HG03103 (cell line): ENCODE measurements around the gene TCF12.

Source experiments
- ATAC-seq: cut with Tn5 transposase; IDR thresholded peaks from one replicate; pipeline ENCODE4 v1.9.1; 2021; ENCODE audit warnings: low read depth; ENCODE audit not compliant: unreplicated experiment

The TCF12 gene

DNA sequence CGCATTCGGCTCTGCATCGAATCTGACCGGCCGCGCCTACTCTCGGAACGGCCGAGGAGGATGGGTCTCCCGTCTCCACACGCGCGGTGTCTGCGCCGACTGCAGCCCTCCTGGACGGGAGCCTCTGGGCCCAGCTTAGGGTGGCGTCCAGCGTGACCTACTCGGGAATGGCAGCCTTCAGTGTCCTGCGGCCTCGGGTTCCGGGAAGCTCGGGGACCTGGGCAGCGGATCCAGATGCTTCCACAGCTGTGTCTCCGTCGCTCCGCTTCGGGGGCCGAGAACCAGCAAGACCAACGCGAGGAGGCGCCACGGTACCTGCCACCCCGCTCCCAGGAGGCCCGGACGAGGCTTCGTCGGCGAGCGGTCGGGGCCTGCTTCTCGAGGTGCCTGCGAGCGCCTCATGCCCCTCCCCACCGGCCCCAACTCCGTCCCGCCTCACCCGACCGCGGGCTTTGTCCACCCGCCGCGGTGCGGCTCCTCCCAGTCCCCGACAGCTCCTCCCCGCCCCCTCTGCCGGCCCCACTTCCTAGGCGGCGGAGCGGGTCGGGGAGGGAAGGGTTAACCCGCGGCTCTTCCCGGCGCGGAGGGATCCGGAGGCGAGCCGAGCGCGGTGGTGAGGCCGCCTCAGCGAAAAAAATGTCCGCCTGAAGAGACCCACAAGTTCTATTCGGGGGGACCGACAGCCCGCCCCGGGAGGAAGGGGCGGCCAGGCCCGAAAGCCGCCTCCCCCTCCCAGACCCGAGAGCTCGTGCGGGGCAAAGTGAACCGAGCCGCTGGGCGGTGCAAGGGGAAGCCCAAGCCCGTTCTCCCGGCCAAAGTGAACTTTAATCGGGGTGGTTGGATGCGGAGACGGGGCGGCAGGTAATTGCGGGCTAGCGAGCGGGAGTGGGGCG, at the start of gene TCF12:
TCF12 (plus strand) TSS at position 599 of the 893 bp plus-strand sequence. CDS start 1,270 bp downstream, outside the sequence.
- ATAC-seq, result peak; percentile 70

DNA sequence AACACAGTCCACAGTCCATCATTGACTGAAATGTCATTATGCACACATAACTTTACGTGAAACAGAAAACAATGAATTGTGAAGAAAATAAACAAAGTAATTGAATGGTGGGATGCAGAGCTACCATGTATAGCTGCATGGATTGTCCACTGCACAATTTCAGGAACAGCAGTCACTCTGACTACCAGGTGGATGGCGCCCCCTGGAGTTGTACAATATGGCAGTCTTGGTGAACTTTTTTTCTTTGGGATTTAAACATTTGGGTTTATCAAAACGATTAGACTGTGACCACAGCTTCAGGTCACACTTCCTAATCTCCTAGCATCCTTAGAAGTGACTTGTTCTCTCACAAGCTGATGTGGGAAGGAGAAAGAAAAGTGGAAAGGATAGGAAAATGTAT, 48.9 kb upstream of the TCF12 start:
- no peak for ATAC-seq

DNA sequence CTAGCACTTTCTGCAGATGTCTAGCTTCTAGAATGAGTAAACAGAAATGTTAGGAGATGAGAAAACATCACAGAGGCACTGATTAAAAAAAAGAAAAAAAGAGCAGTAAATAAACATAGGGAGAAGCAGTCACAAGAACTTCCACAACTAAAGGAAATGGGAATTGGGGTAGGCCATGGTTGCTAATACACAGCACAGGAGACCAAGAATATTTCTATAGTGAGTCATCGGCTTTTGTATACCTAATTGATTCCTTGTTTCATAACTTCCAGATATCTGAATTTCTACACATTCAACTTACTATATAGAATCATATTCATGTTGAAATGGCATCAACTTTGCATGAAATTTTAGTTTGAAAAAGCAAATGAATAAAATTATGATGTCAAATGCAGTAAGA, 47.3 kb upstream of the TCF12 start:
- ATAC-seq, result no peak

DNA sequence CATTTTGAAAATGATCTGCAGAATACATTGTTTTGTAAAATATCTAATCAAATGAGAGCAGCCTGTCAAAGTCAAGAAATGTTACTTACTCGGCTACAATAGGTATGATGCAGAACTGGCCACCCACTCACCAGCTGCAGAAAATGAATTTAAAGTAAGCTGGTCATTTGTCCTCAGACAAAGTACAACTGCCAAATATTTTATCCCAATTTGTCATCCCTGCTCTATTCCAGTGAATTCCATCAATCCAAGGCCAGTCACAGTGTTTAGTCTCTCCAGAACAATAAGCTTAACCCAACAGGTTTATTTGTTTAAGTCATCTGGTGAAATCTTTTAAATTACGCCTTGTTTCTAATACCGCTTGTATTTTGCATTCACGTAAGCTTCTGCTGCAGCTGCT, 46.6 kb upstream of the TCF12 start:
- no peak for ATAC-seq

DNA sequence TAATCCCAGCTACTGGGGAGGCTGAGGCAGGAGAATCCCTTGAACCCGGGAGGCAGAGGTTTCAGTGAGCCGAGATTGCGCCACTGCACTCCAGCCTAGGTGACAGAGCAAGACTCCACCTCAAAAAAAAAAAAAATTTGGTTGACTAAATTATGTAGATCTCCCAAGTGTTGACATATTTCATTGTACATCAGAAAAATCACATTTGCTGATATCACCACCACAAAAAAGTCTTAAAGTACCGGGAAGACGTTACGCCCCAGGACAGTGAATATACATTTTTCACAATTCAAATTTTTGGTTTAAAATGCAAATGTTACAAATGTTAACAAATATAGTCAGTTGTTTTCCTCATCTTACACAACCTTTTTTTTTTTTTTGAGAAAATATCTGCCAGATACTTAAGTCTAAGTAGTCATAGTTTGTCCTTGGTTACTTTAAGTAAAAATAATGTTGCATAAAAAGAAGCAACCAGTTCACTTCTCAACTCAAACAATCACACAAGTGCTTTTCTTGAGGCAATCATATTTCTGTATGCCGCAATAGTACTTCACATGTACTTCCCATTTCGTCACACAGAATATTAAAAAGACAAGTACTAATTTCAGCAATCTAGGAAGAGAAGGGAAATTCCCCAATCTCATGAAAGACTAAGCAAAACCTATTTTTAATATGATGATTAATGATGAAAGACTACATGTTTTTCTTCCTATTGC, 41.0 kb upstream of the TCF12 start:
- ATAC-seq, result no peak

DNA sequence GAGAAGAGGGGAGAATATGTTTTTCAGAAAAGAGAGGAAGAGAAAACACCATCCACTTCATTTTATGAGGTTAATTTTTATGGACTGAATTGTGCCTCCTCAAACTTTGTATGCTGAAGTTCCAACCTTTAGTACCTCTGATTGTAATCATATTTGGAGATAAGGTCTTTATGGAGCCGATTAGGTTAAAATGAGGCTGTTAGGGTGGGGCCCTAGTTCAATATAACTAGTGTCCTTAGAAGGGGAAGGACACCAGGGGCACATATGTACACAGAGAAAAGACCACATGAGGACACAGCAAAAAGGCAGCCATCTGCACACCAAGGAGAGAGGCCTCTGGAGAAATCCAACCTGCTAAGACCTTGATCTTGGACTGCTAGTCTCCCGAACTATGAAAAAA, 38.9 kb upstream of the TCF12 start:
- ATAC-seq, result no peak

DNA sequence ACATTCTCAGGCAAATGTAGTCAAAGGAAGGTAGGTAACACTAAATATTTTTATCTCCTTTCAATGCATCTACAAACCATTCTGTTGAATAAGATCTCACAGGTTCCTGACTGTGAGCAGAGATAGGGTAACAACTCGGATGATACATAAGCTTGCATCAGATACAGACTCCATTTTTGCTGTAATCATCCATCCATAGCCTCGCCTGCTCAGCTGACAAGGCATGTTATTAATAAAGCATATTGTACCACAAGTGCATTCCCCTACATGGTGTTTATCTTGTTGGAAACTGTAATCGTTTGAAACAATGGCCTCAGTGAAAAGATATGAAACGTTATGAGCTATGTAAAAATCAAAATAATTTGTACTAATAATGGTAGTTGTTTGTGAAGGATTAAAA, 35.4 kb upstream of the TCF12 start:
- ATAC-seq, result no peak

DNA sequence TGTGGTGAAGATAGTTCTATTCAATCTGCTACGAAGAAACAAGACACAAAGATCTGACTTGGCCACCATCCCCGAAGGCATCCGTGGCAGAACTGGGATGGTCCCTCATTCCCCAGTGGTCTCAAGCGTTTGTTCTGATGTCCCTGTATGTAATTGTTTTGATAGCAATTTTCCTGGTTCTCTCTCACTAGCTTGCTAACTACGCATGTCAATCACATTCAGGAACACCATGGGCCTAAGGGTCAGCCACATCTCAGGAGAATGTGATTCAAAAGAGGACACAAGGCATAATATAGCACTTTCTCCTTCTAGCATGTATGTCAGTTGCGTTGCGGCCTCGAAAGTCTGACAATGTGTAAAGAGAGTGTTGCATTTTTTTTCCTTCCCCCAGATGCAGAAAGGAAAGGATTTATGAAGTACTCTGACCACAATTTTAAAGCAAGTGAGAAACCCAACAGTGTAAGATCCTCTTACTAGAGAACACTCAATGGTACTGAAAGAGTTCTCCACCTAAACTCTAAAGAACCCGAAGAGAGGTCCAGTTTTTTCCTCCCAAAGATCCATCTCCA, 32.0 kb upstream of the TCF12 start:
- no peak for ATAC-seq

DNA sequence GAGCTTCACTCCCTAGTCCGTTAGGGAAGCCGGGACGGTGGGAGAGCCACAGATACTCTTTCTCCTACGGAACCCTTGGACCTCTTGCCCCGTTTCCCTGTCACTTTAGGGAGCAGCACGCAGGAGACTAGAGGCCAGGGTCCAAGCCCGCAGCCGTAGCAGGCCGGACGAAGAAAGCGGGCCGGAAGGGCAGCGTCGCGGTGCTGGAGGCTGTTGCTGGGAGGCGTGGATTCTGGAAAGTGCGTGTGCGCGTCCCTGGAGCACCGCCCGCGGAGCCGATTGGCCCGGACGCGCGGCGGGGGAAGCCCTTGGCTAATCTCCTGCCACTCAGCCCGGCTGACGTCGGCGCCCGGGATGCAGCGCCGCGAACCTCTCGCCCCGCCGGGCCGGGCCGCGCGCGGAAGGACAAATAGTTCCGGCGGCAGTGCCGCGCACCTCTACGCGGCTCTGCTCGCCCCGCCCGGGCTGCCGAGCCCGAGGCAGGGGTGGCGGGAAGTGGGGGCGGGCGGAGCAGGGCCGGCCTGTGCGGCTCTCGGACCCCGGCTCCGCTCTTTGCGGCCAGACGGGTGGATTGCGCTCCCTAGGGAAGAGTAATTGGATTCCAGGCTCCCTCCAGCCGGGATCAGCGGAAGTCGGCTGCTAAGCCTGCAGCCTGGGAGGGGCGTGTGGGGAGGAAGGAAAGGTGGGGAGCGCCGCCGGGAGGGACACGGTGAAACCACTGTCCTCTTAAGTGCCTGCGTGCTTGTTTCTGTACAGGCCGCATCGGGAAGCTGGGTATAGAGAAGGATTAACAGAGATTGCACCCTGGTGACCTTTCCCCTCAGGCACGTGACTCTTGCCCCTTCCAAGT, 31.3 kb upstream of the TCF12 start:
- ATAC-seq, result peak; percentile 75

DNA sequence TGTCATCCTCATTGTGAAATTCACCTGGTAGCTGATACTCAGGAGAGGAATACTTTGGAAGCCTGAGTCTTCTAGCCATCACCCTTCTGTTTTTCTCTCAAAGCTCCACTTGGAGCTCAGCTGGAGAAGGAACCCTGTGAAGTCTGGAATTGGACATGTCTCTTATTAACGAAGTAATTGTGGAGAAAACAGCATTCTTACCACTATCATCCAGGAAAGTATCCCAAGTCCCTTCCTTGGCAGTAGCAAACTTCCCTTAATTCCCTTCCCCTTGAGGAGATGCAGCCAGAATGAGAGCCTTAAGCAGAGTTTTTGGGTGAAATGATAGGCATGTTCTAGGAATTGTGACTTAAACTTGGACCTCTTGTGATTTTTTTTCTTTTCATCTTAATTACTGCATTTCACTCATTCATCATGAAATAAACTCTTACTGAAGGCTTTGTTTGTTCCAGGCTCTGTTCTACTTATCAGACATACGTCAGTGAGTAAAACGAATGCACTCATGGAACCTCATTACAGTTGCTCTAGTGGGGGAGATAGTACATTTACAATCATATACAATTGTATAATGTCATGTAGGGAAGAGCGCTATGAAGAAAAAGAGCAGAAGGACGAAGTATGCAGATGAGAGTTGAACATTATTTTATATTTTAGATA, 30.5 kb upstream of the TCF12 start:
- ATAC-seq, result no peak

DNA sequence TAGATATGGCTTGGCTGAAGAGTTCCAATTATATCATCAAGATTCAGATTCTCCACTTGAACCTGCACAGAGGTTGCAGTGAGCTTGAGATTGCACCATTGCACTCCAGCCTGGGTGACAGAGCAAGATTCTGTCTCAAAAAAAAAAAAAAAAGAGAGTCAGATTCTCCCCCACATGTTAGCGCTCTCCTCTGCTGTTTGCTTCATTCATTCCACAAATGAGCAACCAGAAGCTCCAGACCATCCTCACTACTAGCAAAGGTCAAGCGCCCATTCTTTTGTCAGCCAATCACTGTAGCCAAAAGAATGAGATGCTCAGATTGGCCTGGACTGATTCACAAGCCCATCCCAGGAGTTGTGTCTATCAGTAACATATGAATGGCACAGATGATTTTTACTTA, 28.4 kb upstream of the TCF12 start:
- no peak for ATAC-seq

DNA sequence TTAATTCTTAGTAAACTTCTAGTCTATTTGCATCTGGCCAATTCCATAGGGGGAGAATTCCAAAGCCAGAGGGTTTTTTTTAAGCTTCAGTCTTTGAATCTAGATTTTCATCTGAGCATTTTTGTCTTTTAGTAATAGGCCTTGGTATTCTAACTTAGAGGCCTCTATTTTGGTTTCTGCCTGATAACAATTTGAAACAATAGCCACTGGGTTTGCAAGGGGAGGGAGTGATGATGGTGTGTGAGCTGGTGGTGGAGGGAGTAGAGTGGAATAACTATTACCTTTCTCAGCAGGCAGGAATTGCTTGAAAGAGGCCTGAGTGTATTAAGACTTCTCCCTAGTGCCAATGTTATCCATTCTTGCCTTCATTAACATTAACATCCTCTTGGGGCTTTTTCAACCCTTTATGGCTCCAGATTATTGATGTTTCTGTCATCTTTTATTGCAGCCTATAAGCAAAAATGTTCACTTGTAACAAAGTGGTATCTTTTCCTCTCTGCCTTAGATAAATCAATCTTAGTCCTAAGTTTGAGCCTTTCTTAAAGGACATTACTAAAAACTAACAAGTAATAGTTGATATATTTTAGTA, 26.5 kb upstream of the TCF12 start:
- no peak for ATAC-seq

DNA sequence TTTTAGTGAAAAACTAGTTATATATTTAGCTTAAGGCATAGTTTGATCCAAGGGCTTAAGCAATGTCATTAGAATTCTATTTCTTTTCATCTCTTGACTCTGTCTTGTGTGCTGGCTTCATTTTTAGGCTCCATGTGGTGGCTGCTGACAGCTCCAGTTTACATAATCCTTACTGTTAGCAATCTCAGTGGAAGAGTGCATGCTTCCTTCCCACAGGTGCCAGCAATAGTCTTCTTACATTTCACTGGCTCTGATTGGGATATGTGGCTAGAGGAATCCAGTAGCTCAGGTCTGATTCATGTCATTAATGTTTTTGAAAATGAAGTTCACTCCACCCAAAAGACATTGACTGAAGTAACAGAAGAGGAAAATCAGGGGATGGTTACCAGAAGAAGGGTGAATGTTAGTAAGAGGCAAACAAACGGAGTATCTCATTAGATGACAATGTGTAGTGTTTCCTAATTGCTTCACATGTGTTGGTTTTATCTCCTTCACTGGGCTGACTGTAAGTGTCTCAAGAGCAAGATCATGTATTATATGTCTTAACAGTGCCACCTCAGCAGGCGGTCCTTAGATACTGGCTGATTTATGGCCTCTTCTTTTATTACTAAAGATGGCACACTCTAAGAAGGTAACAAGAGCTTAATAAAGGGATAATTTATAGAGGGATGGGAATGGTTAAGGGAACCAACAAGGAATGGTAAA, 25.6 kb upstream of the TCF12 start:
- ATAC-seq, result no peak

DNA sequence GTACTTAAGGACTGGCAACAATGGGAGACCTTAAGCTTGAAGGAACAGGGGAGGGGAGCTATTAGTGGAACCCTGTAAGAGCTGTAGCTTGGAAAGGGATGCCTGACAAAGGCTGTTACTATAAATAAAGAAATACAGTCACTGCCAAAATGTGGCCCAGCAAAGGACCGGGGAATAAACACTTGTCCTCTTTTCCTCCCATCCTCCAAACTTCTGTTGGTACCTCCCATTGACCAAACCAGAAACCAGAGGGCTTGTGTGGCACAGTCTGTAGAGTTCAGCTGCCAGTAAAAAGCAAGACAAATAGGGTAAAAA, 25.1 kb upstream of the TCF12 start:
- no peak for ATAC-seq

DNA sequence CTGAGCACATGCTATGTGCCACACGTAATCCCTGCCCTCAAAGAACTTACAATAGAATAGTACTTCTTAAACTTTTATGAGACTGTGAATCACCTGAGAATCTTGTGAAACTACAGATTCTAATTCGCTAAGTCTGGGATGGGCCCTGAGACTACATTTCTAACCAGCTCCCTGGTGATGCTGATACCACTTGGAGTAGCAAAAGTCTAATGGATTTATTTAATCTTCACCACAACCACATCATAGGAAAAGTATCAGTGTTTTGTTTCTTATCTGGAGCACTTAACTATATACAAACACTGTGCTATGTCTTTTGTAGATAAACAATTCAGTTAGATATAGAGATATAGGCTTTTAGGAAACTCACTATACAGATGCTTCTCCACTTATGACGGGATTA, 23.8 kb upstream of the TCF12 start:
- no peak for ATAC-seq

DNA sequence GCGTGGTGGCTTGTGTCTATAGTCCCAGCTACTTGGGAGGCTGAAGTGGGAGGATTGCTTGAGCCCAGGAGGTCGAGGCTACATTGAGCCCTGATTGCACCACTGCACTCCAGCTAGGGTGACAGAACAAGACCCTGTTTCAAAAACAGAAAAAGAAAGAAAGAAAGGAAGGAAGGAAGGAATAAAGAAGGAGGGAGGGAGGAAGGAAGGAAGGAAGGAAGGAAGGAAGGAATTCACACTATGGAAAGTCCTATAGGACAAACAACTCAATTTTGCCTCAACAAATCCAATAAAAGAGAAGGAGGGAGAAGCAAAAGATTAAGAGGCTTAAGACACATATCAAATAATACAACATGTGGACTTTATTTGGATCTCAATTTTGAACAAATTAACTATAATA, 16.5 kb upstream of the TCF12 start:
- ATAC-seq, result no peak

DNA sequence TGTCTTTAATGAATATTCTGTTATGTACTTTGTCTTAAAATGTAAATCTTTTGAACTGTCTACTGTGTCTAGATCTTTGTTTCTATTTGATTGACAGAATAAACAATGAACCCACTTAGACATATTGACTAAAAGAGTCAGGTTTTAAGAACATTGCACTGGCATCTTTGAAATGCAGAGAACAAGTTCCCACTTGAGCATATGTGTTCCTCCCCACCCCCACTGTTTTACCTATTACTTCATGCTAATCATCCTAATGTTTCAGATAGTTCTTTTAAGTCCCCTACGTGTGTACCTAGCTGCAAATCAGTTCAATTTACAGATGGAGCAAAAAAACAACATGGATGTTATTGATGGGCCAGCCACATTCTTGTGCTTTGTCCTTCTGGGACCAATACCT, 11.7 kb upstream of the TCF12 start:
- ATAC-seq, result no peak

DNA sequence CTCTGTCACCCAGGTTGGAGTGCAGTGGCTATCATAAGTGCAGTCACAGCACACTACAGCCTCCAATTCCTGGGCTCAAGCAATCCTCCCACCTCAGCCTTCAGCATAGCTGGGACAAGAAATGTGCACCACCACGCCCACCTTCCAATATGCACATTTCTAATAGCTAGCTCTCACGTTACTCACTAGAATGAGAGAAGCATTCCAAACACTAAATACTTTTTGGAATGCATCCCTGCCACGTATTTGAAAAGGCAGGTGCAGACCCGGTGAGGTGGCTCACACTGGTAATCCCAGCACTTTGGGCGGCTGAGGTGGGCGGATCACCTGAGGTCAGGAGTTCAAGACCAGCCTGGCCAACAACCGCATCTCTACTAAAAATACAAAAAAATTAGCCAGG, 7.6 kb upstream of the TCF12 start:
- ATAC-seq, result no peak

DNA sequence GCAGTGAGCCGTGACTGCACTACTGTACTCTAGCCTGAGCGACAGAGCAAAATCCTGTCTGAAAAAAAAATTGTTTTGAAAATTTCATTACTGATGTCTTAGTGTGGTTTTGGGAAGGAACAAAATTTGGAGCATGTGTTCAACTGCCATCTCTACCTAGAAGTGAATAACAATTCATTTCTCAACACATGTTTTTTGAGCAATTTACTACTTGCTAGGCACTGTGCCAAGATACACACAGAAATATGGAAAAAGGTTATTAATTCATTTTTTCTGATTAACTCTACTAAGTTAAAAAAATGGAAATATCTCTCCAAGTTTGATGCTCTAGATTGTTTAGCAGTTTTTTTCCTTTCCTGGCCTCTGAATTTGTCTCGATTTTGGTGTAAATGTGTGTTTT, 5.2 kb upstream of the TCF12 start:
- no peak for ATAC-seq
